A549 treated with Hydrocortisone at 1 μM for 4 hours (cell line): Measurements from ENCODE around the gene DDA1. TPM values are rescaled to one million over a fixed set of nuclear protein-coding genes. Genes with fewer than 3 reads are reported as not detected.

ENCODE experiments used
- total RNA-seq: library from RNA; stranded (reverse); fragments of 200-300 nt; extraction: Qiagen RNA extraction; gene quantifications from 5 replicates; pipeline ENCODE4 v1.2.3, GENCODE V29; 2022

DDA1 gene
- 51.9 to 57.5 TPM (median 53.8 TPM) in 5 replicates for total RNA-seq

GRCh38 chr19:17309198-17309964, at the start of gene DDA1:
TSS of gene DDA1 (plus strand) at chr19:17309563. CDS start at chr19:17309655, 92 bp downstream.

DNA sequence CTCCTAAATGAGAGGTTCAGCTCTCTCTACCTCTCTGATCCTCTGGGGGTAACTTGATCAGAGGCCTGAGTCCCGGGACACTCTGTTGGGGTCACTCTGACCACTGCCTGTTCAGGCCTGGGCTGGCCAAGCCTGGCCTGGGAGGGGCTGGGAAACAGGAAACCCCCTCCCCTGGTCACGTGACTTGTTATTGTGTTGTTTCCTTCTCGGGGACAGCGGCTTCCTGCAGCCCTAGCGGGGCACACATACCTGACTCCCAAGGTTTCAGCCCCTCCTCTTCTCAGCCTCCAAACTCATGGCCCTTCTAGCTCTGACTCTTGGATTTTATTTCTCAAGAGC, 44.8 kb upstream of the DDA1 start, which contains the start of gene USHBP1:
TSS of gene USHBP1 (minus strand) at position 105 of the 339 bp plus-strand sequence. CDS start 446 bp downstream, outside the sequence.

DNA sequence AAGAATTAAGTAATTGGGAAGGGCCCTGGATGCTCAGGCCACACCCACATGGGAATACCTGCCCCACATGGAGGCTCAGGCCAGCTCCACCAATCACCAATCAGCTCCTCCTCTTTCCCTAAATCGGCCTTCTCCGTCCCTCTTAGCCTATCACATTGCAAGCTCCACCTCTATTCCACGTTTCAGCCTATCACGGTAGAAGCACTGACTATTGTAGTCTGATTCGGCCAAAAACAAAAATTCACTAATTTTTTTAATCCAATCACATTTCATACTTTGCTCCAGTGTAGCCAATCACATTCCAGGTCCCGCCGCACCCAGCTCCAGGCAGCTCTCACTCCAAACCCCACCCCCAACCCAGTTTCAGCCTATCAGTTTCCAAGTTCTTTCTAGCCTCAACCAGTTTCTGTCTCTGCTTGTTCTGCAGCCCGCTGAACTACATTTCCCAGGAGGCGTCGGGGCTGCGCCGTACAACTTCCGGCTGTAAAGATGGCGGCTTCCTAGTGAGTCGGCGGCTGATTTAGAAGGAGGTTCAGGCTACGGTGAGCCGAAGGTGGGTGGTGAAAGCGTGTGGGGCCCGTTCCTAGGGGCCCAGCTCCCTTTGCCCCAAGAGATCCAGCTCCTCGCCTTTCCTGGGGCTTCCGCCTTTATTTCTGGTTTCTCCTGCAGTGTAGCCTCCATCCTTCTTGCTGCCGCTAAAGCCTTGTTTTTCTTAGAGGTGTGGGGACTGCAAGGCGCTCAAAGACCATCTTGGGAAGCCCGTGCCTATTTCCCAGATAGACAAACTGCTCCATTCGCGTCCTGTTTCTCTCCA, 42.2 kb upstream of the DDA1 start, which contains the start of gene BABAM1:
TSS of gene BABAM1 (plus strand) at position 469 of the 814 bp plus-strand sequence. CDS start 1,364 bp downstream, outside the sequence.

DNA sequence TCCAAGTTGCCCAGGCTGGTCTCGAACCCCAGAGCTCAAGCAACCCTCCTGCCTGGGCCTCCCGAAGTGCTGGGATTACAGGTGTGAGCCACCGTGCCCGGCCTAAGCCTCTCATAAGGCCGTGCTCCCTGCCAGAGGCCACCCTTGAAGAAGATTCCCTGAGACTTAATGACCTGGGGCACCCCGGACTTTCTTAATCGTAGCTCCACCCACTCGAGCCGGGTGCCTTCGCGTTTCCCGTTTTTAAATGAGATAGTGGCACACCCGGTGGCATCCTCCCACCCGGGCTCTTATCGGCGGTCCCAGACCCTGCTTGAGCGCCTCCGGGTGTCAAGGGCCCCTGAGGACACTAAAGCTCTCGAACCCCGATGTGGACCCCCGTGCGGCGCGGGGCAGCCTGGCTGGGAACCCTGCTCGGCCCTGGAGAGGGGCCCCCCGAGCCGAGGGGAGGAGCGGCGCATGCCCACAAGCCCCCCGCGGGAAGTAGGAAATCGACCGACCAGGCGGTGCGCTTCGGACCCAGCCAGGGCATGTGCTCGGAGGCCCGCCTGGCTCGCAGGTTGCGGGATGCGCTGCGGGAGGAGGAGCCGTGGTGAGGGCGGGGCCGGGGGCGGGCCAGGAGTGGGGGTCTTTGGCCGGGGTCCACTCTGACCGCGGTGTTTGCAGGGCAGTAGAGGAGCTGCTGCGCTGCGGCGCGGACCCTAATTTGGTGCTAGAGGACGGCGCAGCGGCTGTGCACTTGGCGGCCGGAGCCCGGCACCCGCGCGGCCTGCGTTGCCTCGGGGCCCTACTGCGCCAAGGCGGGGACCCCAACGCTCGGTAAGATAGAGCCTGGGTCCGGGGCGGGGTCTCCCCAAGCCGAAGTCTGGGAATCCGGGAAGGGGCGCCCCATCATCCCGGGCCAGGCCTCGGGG, 27.7 kb upstream of the DDA1 start, which contains the start of gene ANKLE1:
TSS of gene ANKLE1 (plus strand) at position 511 of the 914 bp plus-strand sequence. CDS start at position 531, 20 bp downstream.

DNA sequence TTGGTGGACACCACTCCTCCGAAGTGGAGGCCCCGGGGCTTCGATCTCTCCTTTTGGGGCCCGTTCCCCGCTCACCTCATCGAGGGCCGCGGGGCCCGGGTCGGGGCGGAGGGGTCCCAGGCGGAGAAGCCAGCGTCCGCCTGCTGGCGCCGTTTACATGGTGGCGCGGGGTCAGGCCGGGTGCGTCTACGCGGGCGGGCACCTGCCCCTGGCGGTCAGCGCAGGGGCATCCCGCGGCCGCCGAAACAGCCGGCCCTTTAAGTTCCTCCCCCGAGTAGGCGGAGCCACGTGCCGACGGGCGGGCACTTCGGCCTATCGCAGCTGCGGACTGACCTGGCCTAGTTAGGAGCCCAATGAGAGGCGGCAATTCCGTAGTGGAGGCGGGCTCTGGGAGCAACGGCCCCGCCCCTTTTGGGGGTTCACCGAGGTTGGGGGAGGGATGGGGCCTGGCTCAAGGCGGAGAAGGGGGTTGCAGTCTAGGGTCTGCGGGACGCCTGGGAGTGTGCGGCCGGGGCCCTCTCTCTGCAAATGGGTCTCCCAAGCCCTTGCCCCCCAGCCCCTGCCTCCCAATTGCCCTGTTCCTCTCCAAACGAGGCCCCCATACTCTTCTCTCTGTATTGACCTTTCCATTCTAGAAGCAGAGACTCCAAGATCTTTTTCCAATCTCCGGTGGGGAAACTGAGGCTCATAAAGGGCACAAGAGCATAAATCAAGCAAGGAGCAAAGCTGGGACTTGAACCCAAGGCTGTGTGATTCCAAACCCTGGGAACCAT, 6.0 kb upstream of the DDA1 start, which contains the start of gene ABHD8:
TSS of gene ABHD8 (minus strand) at position 259 of the 773 bp plus-strand sequence. CDS start 1,809 bp downstream, outside the sequence.

GRCh38 chr19:17305517-17306284, 3.7 kb upstream of the DDA1 start, which contains the start of gene MRPL34:
TSS of gene MRPL34 (plus strand) at chr19:17305872. CDS start at chr19:17305893, 21 bp downstream.

GRCh38 chr19:17334414-17335409, 25.3 kb downstream of the DDA1 start, which contains the start of gene ANO8:
TSS of gene ANO8 (minus strand) at chr19:17334855. CDS start at chr19:17334670, 185 bp downstream.

GRCh38 chr19:17336872-17337674, 27.7 kb downstream of the DDA1 start, which contains the start of gene GTPBP3:
TSS of gene GTPBP3 (plus strand) at chr19:17337553. CDS start at chr19:17337612, 59 bp downstream.

Other genes with a start within 250 kb of the DDA1 start
- 12.3 to 14.3 TPM (median 12.5 TPM) in 5 replicates for gene HAUS8, start 234.1 kb upstream of the DDA1 start, total RNA-seq
- gene MYO9B, start 233.8 kb upstream of the DDA1 start, total RNA-seq, result 29.1 to 35.7 TPM (median 34.5 TPM) in 5 replicates
- 13.7 to 17.8 TPM (median 15.3 TPM) in 5 replicates for gene USE1, start 94.2 kb upstream of the DDA1 start, total RNA-seq
- 9.6 to 13.3 TPM (median 11.6 TPM) in 5 replicates for gene OCEL1, start 83.3 kb upstream of the DDA1 start, total RNA-seq
- 29.3 to 63.7 TPM (median 62.0 TPM) in 5 replicates for gene NR2F6, start 63.6 kb upstream of the DDA1 start, total RNA-seq
- 0.02 TPM in 1 of 5 replicates, not detected in the others for gene USHBP1, start 44.8 kb upstream of the DDA1 start, total RNA-seq
- gene BABAM1, start 42.1 kb upstream of the DDA1 start, total RNA-seq, result 56.7 to 66.0 TPM (median 61.4 TPM) in 5 replicates
- 0.36 to 0.58 TPM (median 0.38 TPM) in 5 replicates for gene ANKLE1, start 27.7 kb upstream of the DDA1 start, total RNA-seq
- gene ABHD8, start 6.1 kb upstream of the DDA1 start, total RNA-seq, result 1.8 to 3.2 TPM (median 2.8 TPM) in 5 replicates
- gene MRPL34, start 3.7 kb upstream of the DDA1 start, total RNA-seq, result 61.1 to 87.7 TPM (median 75.2 TPM) in 5 replicates
- 2.3 to 3.8 TPM (median 3.0 TPM) in 5 replicates for gene ANO8, start 25.3 kb downstream of the DDA1 start, total RNA-seq
- 18.2 to 22.0 TPM (median 19.5 TPM) in 5 replicates for gene GTPBP3, start 28.0 kb downstream of the DDA1 start, total RNA-seq
- not detected in 5 replicates for gene PLVAP, start 67.8 kb downstream of the DDA1 start, total RNA-seq
- gene CCDC194, start 84.6 kb downstream of the DDA1 start, total RNA-seq, result not detected in 5 replicates
- gene BST2, start 96.1 kb downstream of the DDA1 start, total RNA-seq, result 0.12 to 0.23 TPM (median 0.16 TPM) in 4 of 5 replicates, not detected in the other
- 29.3 to 41.6 TPM (median 39.4 TPM) in 5 replicates for gene MVB12A, start 110.5 kb downstream of the DDA1 start, total RNA-seq
- gene TMEM221, start 139.1 kb downstream of the DDA1 start, total RNA-seq, result 0.47 to 0.76 TPM (median 0.56 TPM) in 5 replicates
- gene NXNL1, start 151.4 kb downstream of the DDA1 start, total RNA-seq, result not detected in 5 replicates
- 2.4 to 2.9 TPM (median 2.5 TPM) in 5 replicates for gene SLC27A1, start 161.0 kb downstream of the DDA1 start, total RNA-seq
- 44.9 to 78.0 TPM (median 72.0 TPM) in 5 replicates for gene PGLS, start 202.1 kb downstream of the DDA1 start, total RNA-seq
- gene COLGALT1, start 246.1 kb downstream of the DDA1 start, total RNA-seq, result 64.7 to 70.3 TPM (median 66.3 TPM) in 5 replicates